K562 (cell line): ENCODE measurements around the gene GMIP. TPM values are rescaled to one million over a fixed set of nuclear protein-coding genes. Genes with fewer than 3 reads are reported as not detected.

Experiments
- ATAC-seq: fragments of 200-7000 bp; cut with Tn5 transposase; 3 replicates; pipeline ENCODE4 v1.9.1; 2020; ENCODE audit warnings: moderate library complexity
- BruUV-seq: library from RNA; stranded (reverse); fragments of 400-500 nt; replicated peaks from 2 replicates; lab custom pipeline; 2021; lab: Mats Ljungman, UMichigan
- CTCF ChIA-PET: fragments of 300-600 bp; formaldehyde crosslinking; extraction: SDS; loops from one replicate; lab custom pipeline; 2021; ENCODE audit warnings: low intra/inter-chr PET ratio; lab: Yijun Ruan, JAX
- POLR2A ChIA-PET: fragments of 300-600, 350-650 bp; sonication (Branson Sonifier 250); formaldehyde crosslinking; extraction: SDS; loops from one replicate; lab custom pipeline; 2021; ENCODE audit warnings: antibody characterized with exemption, inconsistent platforms; lab: Yijun Ruan, JAX
- DNase-seq, 4 experiments: peaks; one replicate each; pipeline versions ENCODE4 v3.0.0 to v3.0.0-alpha.2; 2011 to 2018; ENCODE audit warnings: low spot score in 3 of 4, mixed read lengths in 3 of 4; ENCODE audit errors: extremely low read depth in 1 of 4
- FAIRE-seq: peaks from 2 replicates; lab custom pipeline; 2011; peaks lifted over from hg19 to GRCh38; lab: Jason Lieb, UNC
- H2AFZ ChIP-seq: 2 replicates; pipeline ENCODE4 v1.6.0; 2011; ENCODE audit warnings: low read depth, low read length, control low read depth, inconsistent platforms
- H3K27ac ChIP-seq: fragments of 200-600 bp; 3 replicates; pipeline ENCODE4 v1.8.0; 2011; ENCODE audit warnings: low read depth, mild to moderate bottlenecking, control low read depth, inconsistent platforms, low read length, moderate library complexity, mixed read lengths; ENCODE audit errors: extremely low read depth
- H3K27me3 ChIP-seq, 2 experiments: fragments of 300-600 bp in 1 of 2; 2 replicates in 1 of 2; 3 replicates in 1 of 2; pipeline versions ENCODE4 v1.6.0 to v1.8.0; 2011; ENCODE audit warnings: inconsistent platforms in 2 of 2, low read length in 2 of 2, mild to moderate bottlenecking in 1 of 2, mixed read lengths in 1 of 2, moderate library complexity in 1 of 2; ENCODE audit not compliant: control insufficient read depth in 2 of 2, insufficient read depth in 2 of 2
- H3K36me3 ChIP-seq: fragments of 300-600 bp; 3 replicates; pipeline ENCODE4 v1.8.0; 2011; ENCODE audit warnings: mild to moderate bottlenecking, low read length, inconsistent platforms; ENCODE audit not compliant: control insufficient read depth, insufficient read depth
- H3K4me1 ChIP-seq, 2 experiments: fragments of 200-600 bp in 1 of 2; replicated peaks in 1 of 2; 2 replicates in 1 of 2; 3 replicates in 1 of 2; pipeline versions ENCODE4 v1.5.1 to v1.8.0; 2011; ENCODE audit warnings: inconsistent platforms in 2 of 2, low read length in 2 of 2, mild to moderate bottlenecking in 1 of 2, mixed read lengths in 1 of 2, moderate library complexity in 1 of 2; ENCODE audit not compliant: control insufficient read depth in 2 of 2, insufficient read depth in 2 of 2
- H3K4me2 ChIP-seq: 2 replicates; pipeline ENCODE4 v1.6.1; 2011; ENCODE audit warnings: low read length, control low read depth, inconsistent platforms, mixed read lengths; ENCODE audit not compliant: insufficient read depth
- H3K4me3 ChIP-seq: fragments of 200-600 bp; sonication (generic), shearing (Covaris generic); 2 replicates; pipeline ENCODE4 v1.5.1; 2016; ENCODE audit warnings: control low read depth, inconsistent platforms
- H3K79me2 ChIP-seq: fragments of 200-600 bp; 3 replicates; pipeline ENCODE4 v1.8.0; 2011; ENCODE audit warnings: low read length, inconsistent platforms; ENCODE audit not compliant: control insufficient read depth, insufficient read depth
- H3K9ac ChIP-seq, 2 experiments: 2 replicates each; pipeline versions ENCODE4 v1.6.0 to v1.6.1; 2011; ENCODE audit warnings: low read depth in 2 of 2, low read length in 2 of 2, control low read depth in 1 of 2, inconsistent platforms in 1 of 2, mild to moderate bottlenecking in 1 of 2, mixed read lengths in 1 of 2; ENCODE audit not compliant: insufficient read depth in 1 of 2
- H3K9me1 ChIP-seq: one replicate; pipeline ENCODE4 v1.6.0; 2011; ENCODE audit warnings: inconsistent platforms, mild to moderate bottlenecking, low read length, moderate library complexity; ENCODE audit not compliant: control insufficient read depth, insufficient read depth
- H3K9me3 ChIP-seq: replicated peaks from 2 replicates; pipeline ENCODE4 v1.5.1; 2011; ENCODE audit warnings: low read depth, low read length, inconsistent platforms; ENCODE audit not compliant: control insufficient read depth, insufficient read depth
- H4K20me1 ChIP-seq: replicated peaks from 2 replicates; pipeline ENCODE4 v1.6.1; 2011; ENCODE audit warnings: low read length, inconsistent platforms, mixed read lengths; ENCODE audit not compliant: control insufficient read depth, insufficient read depth
- FOXA1 ChIP-seq: fragments of 450-650 bp; IDR thresholded peaks from 2 replicates; pipeline ENCODE4 v1.6.1; 2016; ENCODE audit warnings: mild to moderate bottlenecking, borderline replicate concordance
- HINFP ChIP-seq: fragments of 450-650 bp; conservative IDR thresholded peaks from 2 replicates; pipeline ENCODE4 v1.6.1; 2016; ENCODE audit warnings: missing genetic modification characterization, low read depth, mild to moderate bottlenecking, control low read depth, missing compliant biosample characterization
- KDM4B ChIP-seq, 2 experiments: fragments of 450-650 bp in 1 of 2; sonication (generic) in 1 of 2; IDR thresholded peaks; 2 replicates each; pipeline ENCODE4 v1.6.1; 2016 to 2017; ENCODE audit warnings: borderline replicate concordance in 2 of 2, antibody characterized with exemption in 1 of 2, low read depth in 1 of 2, mild to moderate bottlenecking in 1 of 2
- SPI1 ChIP-seq: IDR thresholded peaks from 2 replicates; pipeline ENCODE4 v1.6.1; 2011; ENCODE audit warnings: low read depth, low read length, control low read depth, borderline replicate concordance
- YY1 ChIP-seq, 3 experiments: IDR thresholded peaks; 2 replicates each; pipeline ENCODE4 v1.6.1; 2011; ENCODE audit warnings: low read length in 2 of 3, mild to moderate bottlenecking in 2 of 3, moderate library complexity in 2 of 3, borderline replicate concordance in 1 of 3, control low read depth in 1 of 3, low read depth in 1 of 3; ENCODE audit not compliant: insufficient read depth in 3 of 3, insufficient replicate concordance in 2 of 3, control insufficient read depth in 1 of 3, insufficient read length in 1 of 3; ENCODE audit errors: extremely low read depth in 1 of 3
- ZNF280B ChIP-seq: fragments of 250-450 bp; sonication (Bioruptor Pico); IDR thresholded peaks from 2 replicates; pipeline ENCODE4 v1.5.1; 2021; ENCODE audit warnings: mild to moderate bottlenecking
- WGBS: fragments of 100-300 bp; shearing (Covaris generic); methylation state at CpG from one replicate; pipeline ENCODE4 v1.1.6; 2016; ENCODE audit warnings: low coverage, mixed read lengths; ENCODE audit not compliant: insufficient coverage; ENCODE audit errors: missing lambda C conversion rate; 5-methylcytosine and 5-hydroxymethylcytosine counted together
- in situ Hi-C: fragments of 300-500 bp; cut with MboI; formaldehyde crosslinking; loops from 4 replicates; pipeline ENCODE4 v1.15.0; 2018; ENCODE audit warnings: inconsistent platforms, mixed read lengths
- intact Hi-C: fragments of 100-400 bp; cut with micrococcal nuclease; formaldehyde crosslinking; loops from 2 replicates; pipeline ENCODE4 v1.14.2; 2022
- polyA plus RNA-seq, 8 experiments: library from polyadenylated mRNA; depleted of rRNA in 4 of 8; stranded (reverse) in 5 of 8; unstranded in 3 of 8; fragments of >200 nt; fragmentation: Nextera tagmentation in 2 of 8; fragmentation: Illumina TruSeq in 1 of 8; extraction: Ambion mirVana in 2 of 8; extraction: Trizol in 1 of 8; gene quantifications; 2 replicates each; pipeline versions ENCODE4 v1.2.1 to v1.2.3, GENCODE V29; 2011 to 2014; ENCODE audit warnings: inconsistent platforms in 1 of 8, missing spikeins in 1 of 8
- total RNA-seq, 7 experiments: library from RNA; depleted of rRNA in 6 of 7; stranded (reverse); fragments of >200 nt in 6 of 7; fragmentation: Illumina TruSeq in 2 of 7; extraction: Trizol in 2 of 7; gene quantifications; 2 replicates each; pipeline versions ENCODE4 v1.2.1 to v1.2.3, GENCODE V29; 2011 to 2021; ENCODE audit warnings: low replicate concordance in 1 of 7

GMIP gene
- total and polyA plus RNA-seq, 9 of the 15 experiments (the other 6 are each of a cell fraction or from before 2014, with no cell fraction given), result 0.14 to 15.8 (median 3.2) TPM

- TF ChIP-seq KDM4B (IDR thresholded peaks at IDR 0.05; ENCODE audit: borderline replicate concordance in 2 of 2, low read depth in 1 of 2) (no peak), FOXA1 (no peak), HINFP (tag) (no peak)
- TF ChIP-seq, all 486 proteins: peak for 0
Observed at GRCh38 chr19:19662344-19662743, 18.9 kb upstream of the GMIP start (continued).

GRCh38 chr19:19661675-19662251 is 18.3 kb upstream of the GMIP start:
- peak overlapping the region; percentile 92; the same call in 1 of the 2 replicates for H3K4me3 ChIP-seq
- no TSS peak for BruUV-seq
- peaks cover 47% of the 10 kb centered on the region for H3K36me3 ChIP-seq
- TF ChIP-seq YY1 (IDR thresholded peaks at IDR 0.05; ENCODE audit: borderline replicate concordance in 1 of 3, control insufficient read depth in 1 of 3, extremely low read depth in 1 of 3, insufficient read depth in 3 of 3, insufficient read length in 1 of 3, insufficient replicate concordance in 2 of 3, low read depth in 1 of 3, low read length in 2 of 3) (peak in 1 of 3 experiments; percentile 51), SPI1 (peak; percentile 86; the same call in 1 of the 2 replicates), ZNF280B (CRISPR knock-in tag) (no peak)
- peak overlapping the region; percentile 100; the same call in 2 of the 3 replicates for H3K27ac ChIP-seq
- intact Hi-C loops (loop anchor here (10.0 kb wide), 1 partner anchor 73 kb away; the partner anchor contains the start of gene ZNF14), in situ Hi-C loops (no loop called here)
- WGBS, result 82% methylated on average over 18 of the region's 18 CpGs
- H2AFZ ChIP-seq, result no peak overlapping the region
- CTCF ChIA-PET, result no interaction called here
- ATAC-seq (peak; percentile 4), FAIRE-seq (peak; percentile 42), DNase-seq (peak; percentile 25 to 51 (median 32))
- peak overlapping the region; percentile 95 to 96 for H3K9ac ChIP-seq
- peaks cover 36% of the 10 kb centered on the region for H3K79me2 ChIP-seq
- peaks cover 10 to 36% of the 10 kb centered on the region in 2 experiments; a peak in 4 of 5 replicates for H3K4me1 ChIP-seq
- H4K20me1 ChIP-seq, result peaks cover 9% of the 10 kb centered on the region; the same call in 1 of the 2 replicates
- POLR2A ChIA-PET, result interaction anchor here (0.6 to 5.0 kb wide), 7 partner anchors 11 to 1140 kb away, joined by 3 to 40 read pairs (median 3); partner anchors contain the start of genes ELL and ZNF93
- no peaks in the 10 kb centered on the region; the same call in 1 of the 2 replicates for H3K9me3 ChIP-seq
- H3K9me1 ChIP-seq, result no peaks in the 10 kb centered on the region
- H3K27me3 ChIP-seq, result no peaks in the 10 kb centered on the region
- H3K4me2 ChIP-seq, result peak overlapping the region; percentile 99
